ELF-1 (cell line): ENCODE data around the gene GNE.
A peak's percentile ranks its signal among the peaks of the same experiment; 100 is the strongest.

Experiments
- DNase-seq: peaks from one replicate; pipeline ENCODE4 v3.0.0-alpha.2; 2016; ENCODE audit warnings: low read depth, low spot score

Gene GNE

DNA sequence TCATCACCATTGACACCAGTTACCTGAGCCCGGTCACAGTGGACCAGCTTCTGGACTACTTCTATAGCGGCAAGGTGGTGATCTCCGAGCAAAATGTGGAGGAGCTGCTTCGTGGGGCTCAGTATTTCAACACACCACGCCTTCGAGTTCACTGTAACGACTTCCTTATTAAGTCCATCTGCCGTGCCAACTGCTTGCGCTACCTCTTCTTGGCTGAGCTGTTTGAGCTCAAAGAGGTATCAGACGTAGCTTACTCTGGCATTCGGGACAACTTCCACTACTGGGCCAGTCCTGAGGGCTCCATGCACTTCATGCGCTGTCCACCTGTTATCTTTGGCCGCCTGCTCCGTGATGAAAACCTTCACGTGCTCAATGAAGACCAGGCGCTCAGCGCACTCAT, 88.5 kb downstream of the GNE start:
- no peak for DNase-seq

DNA sequence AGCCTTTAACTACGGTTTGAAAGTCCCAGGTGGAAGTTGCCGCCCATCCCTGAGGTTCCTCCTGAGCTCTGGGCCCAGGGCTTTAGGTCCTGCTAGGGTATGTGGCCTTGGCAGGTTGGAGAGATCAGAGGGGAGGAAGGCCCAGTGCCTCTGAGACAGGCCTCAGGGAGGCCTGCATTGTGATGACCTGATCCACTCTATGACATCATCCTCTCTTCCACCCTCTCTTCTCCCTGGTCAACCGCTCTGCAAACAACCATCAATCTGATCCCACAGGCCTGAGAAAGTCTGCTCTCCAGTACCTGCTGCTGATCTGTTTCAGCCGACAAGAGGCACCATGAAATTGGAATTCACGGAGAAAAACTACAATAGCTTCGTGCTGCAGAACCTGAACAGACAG, 89.1 kb downstream of the GNE start, which contains the start of gene CCIN:
TSS of gene CCIN (plus strand) at position 223 of the 400 bp plus-strand sequence. CDS start at position 338, 115 bp downstream.
- DNase-seq, result peak; percentile 23

DNA sequence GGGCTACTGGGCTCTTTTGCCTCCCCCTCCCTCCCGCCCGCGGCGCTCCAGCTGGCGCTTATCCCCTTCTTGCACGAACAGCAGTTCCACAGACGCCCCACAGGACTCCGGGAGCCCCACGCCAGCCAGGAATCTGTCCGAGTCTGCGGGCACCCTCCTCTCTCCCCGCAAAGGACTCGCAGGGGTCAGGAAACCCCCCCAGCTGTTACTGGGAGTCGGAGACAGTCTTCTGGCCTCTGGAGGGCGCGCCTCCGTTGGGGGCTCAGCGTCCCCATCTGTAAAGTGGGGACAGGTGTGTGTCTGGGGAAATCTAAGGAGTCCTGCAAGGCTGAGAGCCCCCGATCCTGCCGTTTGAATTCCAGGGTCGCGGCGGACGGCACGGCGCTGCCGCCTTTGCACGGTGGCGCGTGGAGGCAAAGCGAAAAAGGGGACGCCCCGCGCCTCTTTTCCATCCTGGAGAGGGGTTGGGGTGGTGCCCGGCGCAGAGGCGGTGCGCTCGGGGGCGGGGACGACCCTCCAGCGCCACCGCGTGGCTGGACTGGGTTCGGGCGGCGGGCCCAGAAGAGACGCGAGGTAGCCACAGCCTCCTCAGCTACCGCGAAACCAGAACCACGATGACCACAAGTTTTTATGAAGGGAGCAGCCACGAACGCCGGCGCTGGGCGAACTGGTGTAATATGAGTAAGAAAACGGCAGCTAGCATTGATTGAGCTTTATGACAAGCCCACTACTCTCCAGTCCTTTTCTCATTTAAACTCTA, 91.9 kb downstream of the GNE start:
- DNase-seq, result peak; percentile 94

DNA sequence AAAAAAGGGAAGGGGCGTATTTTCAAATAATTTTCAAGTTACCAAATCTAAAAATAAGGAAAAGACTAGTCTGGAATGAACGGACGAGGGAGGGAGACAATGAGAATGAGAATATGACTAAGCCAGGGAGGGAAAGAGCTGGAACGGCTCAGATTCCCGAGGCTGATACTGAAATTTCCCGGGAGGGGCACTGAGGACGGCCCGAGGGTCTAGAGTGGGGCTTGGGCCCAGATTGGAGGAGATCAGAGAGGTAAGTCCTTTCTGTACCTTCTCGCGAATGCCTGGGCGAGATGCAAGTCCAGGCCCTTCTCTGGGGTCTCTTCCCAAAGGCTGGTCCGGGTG, 92.5 kb downstream of the GNE start:
- DNase-seq, result no peak

DNA sequence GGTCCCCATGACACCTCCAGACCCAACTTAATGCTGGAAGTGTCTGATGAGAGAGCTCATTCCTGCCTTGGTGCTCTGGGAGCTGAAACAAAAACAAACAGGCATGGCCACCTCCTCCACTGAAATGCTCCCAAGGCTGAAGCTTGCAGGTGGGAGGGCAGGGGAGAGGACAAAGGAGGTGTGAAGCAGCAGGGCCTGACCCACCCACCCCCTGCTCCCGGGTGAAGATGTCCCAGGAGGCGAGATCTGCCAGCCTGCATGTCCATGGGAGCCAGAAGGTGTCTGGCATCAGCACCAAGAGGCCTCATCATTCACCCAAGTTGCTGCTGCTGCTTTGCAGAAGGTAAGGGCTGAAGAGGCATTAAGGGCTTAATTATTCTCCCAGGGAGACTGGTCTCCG, 93.3 kb downstream of the GNE start:
- DNase-seq, result peak; percentile 54
